Measurements from ENCODE around the gene MEG3.
"Not testable (repeated sequence)": the region's sequence is repeated elsewhere in the genome, so short reads cannot be mapped to it uniquely, and the experiment has no call there.

Gene MEG3

GRCh38 chr14:100816286-100816949, 9.5 kb upstream of the MEG3 start:
- H3K9ac ChIP-seq (ENCODE audit: insufficient read length), result no peak overlapping the region
- H3K4me3 ChIP-seq, result no peak overlapping the region
- no peaks in the 10 kb centered on the region for H3K9me3 ChIP-seq (ENCODE audit: low read depth, low read length)
- DNase-seq (ENCODE audit: low read depth, low spot score), result no peak
- H3K36me3 ChIP-seq (ENCODE audit: insufficient read depth, low read length), result no peaks in the 10 kb centered on the region
- no peak for TF ChIP-seq POLR2AphosphoS5 (IDR thresholded peaks at IDR 0.05; ENCODE audit: borderline replicate concordance, low read depth, low read length)
- no peak for TF ChIP-seq EZH2 (IDR thresholded peaks at IDR 0.05)
- TF ChIP-seq FOXP2 (optimal IDR thresholded peaks at IDR 0.05; ENCODE audit: control extremely low read depth, extremely low read length, insufficient read depth), result no peak
- no peak overlapping the region for H3K27ac ChIP-seq

- H3K4me3 ChIP-seq, result no peak overlapping the region
- DNase-seq (ENCODE audit: low read depth, low spot score), result no peak
These were observed 8.7 kb upstream of the MEG3 start for GRCh38 chr14:100816950-100817901.

GRCh38 chr14:100818221-100818699, 7.7 kb upstream of the MEG3 start:
- Histone ChIP-seq H3K9ac (ENCODE audit: insufficient read length) (no peak overlapping the region), H3K27ac (no peak overlapping the region), H3K4me3 (no peak overlapping the region), H3K9me3 (ENCODE audit: low read depth, low read length) (no peaks in the 10 kb centered on the region), H3K36me3 (ENCODE audit: insufficient read depth, low read length) (no peaks in the 10 kb centered on the region)
- TF ChIP-seq FOXP2 (optimal IDR thresholded peaks at IDR 0.05; ENCODE audit: control extremely low read depth, extremely low read length, insufficient read depth) (no peak), POLR2AphosphoS5 (IDR thresholded peaks at IDR 0.05; ENCODE audit: borderline replicate concordance, low read depth, low read length) (no peak), EZH2 (IDR thresholded peaks at IDR 0.05) (no peak)
- DNase-seq (ENCODE audit: low read depth, low spot score), result no peak

More at GRCh38 chr14:100816950-100817901, 8.7 kb upstream of the MEG3 start:
- Histone ChIP-seq H3K36me3 (ENCODE audit: insufficient read depth, low read length) (no peaks in the 10 kb centered on the region), H3K9me3 (ENCODE audit: low read depth, low read length) (no peaks in the 10 kb centered on the region), H3K9ac (ENCODE audit: insufficient read length) (no peak overlapping the region), H3K27ac (no peak overlapping the region)
- TF ChIP-seq FOXP2 (optimal IDR thresholded peaks at IDR 0.05; ENCODE audit: control extremely low read depth, extremely low read length, insufficient read depth) (no peak), POLR2AphosphoS5 (IDR thresholded peaks at IDR 0.05; ENCODE audit: borderline replicate concordance, low read depth, low read length) (no peak), EZH2 (IDR thresholded peaks at IDR 0.05) (no peak)

- not testable (repeated sequence) for DNase-seq (ENCODE audit: low read depth, low spot score)
These were observed 7.0 kb upstream of the MEG3 start for GRCh38 chr14:100818923-100819322.

GRCh38 chr14:100819453-100819828, 6.5 kb upstream of the MEG3 start:
- TF ChIP-seq FOXP2 (optimal IDR thresholded peaks at IDR 0.05; ENCODE audit: control extremely low read depth, extremely low read length, insufficient read depth) (no peak), POLR2AphosphoS5 (IDR thresholded peaks at IDR 0.05; ENCODE audit: borderline replicate concordance, low read depth, low read length) (no peak), EZH2 (IDR thresholded peaks at IDR 0.05) (no peak)
- H3K9me3 ChIP-seq (ENCODE audit: low read depth, low read length), result no peaks in the 10 kb centered on the region
- H3K36me3 ChIP-seq (ENCODE audit: insufficient read depth, low read length), result no peaks in the 10 kb centered on the region
- H3K9ac ChIP-seq (ENCODE audit: insufficient read length), result no peak overlapping the region
- H3K27ac ChIP-seq, result no peak overlapping the region
- no peak for DNase-seq (ENCODE audit: low read depth, low spot score)
- no peak overlapping the region for H3K4me3 ChIP-seq

More at GRCh38 chr14:100818923-100819322, 7.0 kb upstream of the MEG3 start:
- H3K9me3 ChIP-seq (ENCODE audit: low read depth, low read length); H3K9ac ChIP-seq (ENCODE audit: insufficient read length); H3K36me3 ChIP-seq (ENCODE audit: insufficient read depth, low read length); H3K4me3 ChIP-seq; H3K27ac ChIP-seq: not testable (repeated sequence)

GRCh38 chr14:100819829-100820475, 6.0 kb upstream of the MEG3 start:
- no peak for DNase-seq (ENCODE audit: low read depth, low spot score)
- Histone ChIP-seq H3K27ac (no peak overlapping the region), H3K9me3 (ENCODE audit: low read depth, low read length) (no peaks in the 10 kb centered on the region), H3K36me3 (ENCODE audit: insufficient read depth, low read length) (no peaks in the 10 kb centered on the region), H3K9ac (ENCODE audit: insufficient read length) (no peak overlapping the region), H3K4me3 (no peak overlapping the region)
- no peak for TF ChIP-seq FOXP2 (optimal IDR thresholded peaks at IDR 0.05; ENCODE audit: control extremely low read depth, extremely low read length, insufficient read depth)
- TF ChIP-seq EZH2 (IDR thresholded peaks at IDR 0.05), result no peak
- TF ChIP-seq POLR2AphosphoS5 (IDR thresholded peaks at IDR 0.05; ENCODE audit: borderline replicate concordance, low read depth, low read length), result no peak

- Histone ChIP-seq H3K27ac (peak overlapping the region; percentile 88), H3K36me3 (ENCODE audit: insufficient read depth, low read length) (no peaks in the 10 kb centered on the region), H3K9me3 (ENCODE audit: low read depth, low read length) (no peaks in the 10 kb centered on the region), H3K9ac (ENCODE audit: insufficient read length) (peak overlapping the region; percentile 34), H3K4me3 (peak overlapping the region; percentile 19)
- TF ChIP-seq FOXP2 (optimal IDR thresholded peaks at IDR 0.05; ENCODE audit: control extremely low read depth, extremely low read length, insufficient read depth), result no peak
- peak; percentile 22; the same call in 1 of the 2 replicates for TF ChIP-seq POLR2AphosphoS5 (IDR thresholded peaks at IDR 0.05; ENCODE audit: borderline replicate concordance, low read depth, low read length)
- DNase-seq (ENCODE audit: low read depth, low spot score), result no peak
These were observed 5.0 kb upstream of the MEG3 start for GRCh38 chr14:100820957-100821356.

GRCh38 chr14:100822013-100822412, 3.9 kb upstream of the MEG3 start:
- Histone ChIP-seq H3K9me3 (ENCODE audit: low read depth, low read length) (no peaks in the 10 kb centered on the region), H3K9ac (ENCODE audit: insufficient read length) (no peak overlapping the region)

More at GRCh38 chr14:100822013-100822412, 3.9 kb upstream of the MEG3 start:
- Histone ChIP-seq H3K36me3 (ENCODE audit: insufficient read depth, low read length) (no peaks in the 10 kb centered on the region), H3K27ac (peak overlapping the region; percentile 88), H3K4me3 (no peak overlapping the region)
- DNase-seq (ENCODE audit: low read depth, low spot score), result no peak
- TF ChIP-seq FOXP2 (optimal IDR thresholded peaks at IDR 0.05; ENCODE audit: control extremely low read depth, extremely low read length, insufficient read depth) (no peak), POLR2AphosphoS5 (IDR thresholded peaks at IDR 0.05; ENCODE audit: borderline replicate concordance, low read depth, low read length) (no peak), EZH2 (IDR thresholded peaks at IDR 0.05) (no peak)

Data from SK-N-MC (cell line).